IMR-90 (cell line): ENCODE results near the gene TAAR1. TPM values are rescaled to one million over a fixed set of nuclear protein-coding genes. Genes with fewer than 3 reads are reported as not detected.

Experiments
- ATAC-seq: fragments of 200-7000 bp; cut with Tn5 transposase; 2 replicates; pipeline ENCODE4 v1.9.1; 2020; ENCODE audit warnings: low read depth, mild to moderate bottlenecking, moderate library complexity
- BruUV-seq: library from RNA; stranded (reverse); fragments of 400-500 nt; replicated peaks from 2 replicates; lab custom pipeline; 2021; lab: Mats Ljungman, UMichigan
- CTCF ChIA-PET: fragments of 300-600 bp; formaldehyde crosslinking; extraction: SDS; loops from one replicate; lab custom pipeline; 2021; ENCODE audit warnings: antibody characterized with exemption; lab: Yijun Ruan, JAX
- POLR2A ChIA-PET: fragments of 300-600 bp; sonication (Branson Sonifier 250); formaldehyde crosslinking; loops from one replicate; lab custom pipeline; 2022; ENCODE audit warnings: antibody characterized with exemption; ENCODE audit not compliant: unreplicated experiment; lab: Charles Lee
- DNase-seq: peaks from one replicate; pipeline ENCODE4 v3.0.0; 2013
- H2AFZ ChIP-seq: replicated peaks from 2 replicates; pipeline ENCODE3; 2013; ENCODE audit warnings: low read length, mild to moderate bottlenecking; ENCODE audit not compliant: poor library complexity
- H2AK5ac ChIP-seq: 2 replicates; pipeline ENCODE4 v1.6.1; 2013; ENCODE audit warnings: low read depth, low read length, inconsistent platforms
- H2AK9ac ChIP-seq: replicated peaks from 2 replicates; pipeline ENCODE3; 2013; ENCODE audit warnings: mild to moderate bottlenecking, low read depth, low read length, moderate library complexity; ENCODE audit not compliant: poor library complexity
- H2BK120ac ChIP-seq: 2 replicates; pipeline ENCODE4 v1.6.1; 2013; ENCODE audit warnings: low read depth, low read length, inconsistent platforms
- H2BK15ac ChIP-seq: 3 replicates; pipeline ENCODE4 v1.6.1; 2013; ENCODE audit warnings: low read depth, low read length, inconsistent platforms
- H2BK20ac ChIP-seq: 2 replicates; pipeline ENCODE4 v1.6.1; 2013; ENCODE audit warnings: low read depth, mild to moderate bottlenecking, inconsistent platforms, low read length, moderate library complexity
- H2BK5ac ChIP-seq: 2 replicates; pipeline ENCODE4 v1.6.1; 2013; ENCODE audit warnings: mild to moderate bottlenecking, low read depth, low read length, inconsistent platforms; ENCODE audit not compliant: poor library complexity, severe bottlenecking
- H3K14ac ChIP-seq: replicated peaks from 2 replicates; pipeline ENCODE4 v1.6.1; 2013; ENCODE audit warnings: low read depth, low read length, inconsistent platforms
- H3K18ac ChIP-seq: 2 replicates; pipeline ENCODE4 v1.6.1; 2013; ENCODE audit warnings: low read depth, low read length, control low read depth
- H3K23ac ChIP-seq: 2 replicates; pipeline ENCODE4 v1.6.1; 2013; ENCODE audit warnings: low read depth, low read length, inconsistent platforms
- H3K27ac ChIP-seq: 2 replicates; pipeline ENCODE4 v1.5.1; 2013; ENCODE audit warnings: mild to moderate bottlenecking, control low read depth, low read length; ENCODE audit not compliant: insufficient read depth
- H3K27me3 ChIP-seq: 2 replicates; pipeline ENCODE4 v1.6.1; 2013; ENCODE audit warnings: low read length; ENCODE audit not compliant: control insufficient read depth, insufficient read depth
- H3K36me3 ChIP-seq: 2 replicates; pipeline ENCODE4 v1.6.1; 2013; ENCODE audit warnings: low read length, mixed read lengths; ENCODE audit not compliant: control insufficient read depth, insufficient read depth
- H3K4ac ChIP-seq: 2 replicates; pipeline ENCODE4 v1.6.1; 2013; ENCODE audit warnings: low read depth, low read length, inconsistent platforms
- H3K4me1 ChIP-seq: 2 replicates; pipeline ENCODE4 v1.6.1; 2013; ENCODE audit warnings: low read length, mixed read lengths; ENCODE audit not compliant: control insufficient read depth, insufficient read depth
- H3K4me2 ChIP-seq: 2 replicates; pipeline ENCODE4 v1.6.1; 2013; ENCODE audit warnings: low read depth, mild to moderate bottlenecking, control low read depth, low read length, moderate library complexity
- H3K4me3 ChIP-seq: 2 replicates; pipeline ENCODE4 v1.5.1; 2013; ENCODE audit warnings: low read depth, mild to moderate bottlenecking, control low read depth, low read length, moderate library complexity; ENCODE audit not compliant: insufficient read depth
- H3K56ac ChIP-seq: 2 replicates; pipeline ENCODE4 v1.6.1; 2013; ENCODE audit warnings: low read length, inconsistent platforms; ENCODE audit not compliant: insufficient read depth; ENCODE audit errors: extremely low read depth
- H3K79me1 ChIP-seq, 2 experiments: 2 replicates each; pipeline ENCODE4 v1.6.1; 2013; ENCODE audit warnings: low read length in 2 of 2, inconsistent platforms in 1 of 2, low read depth in 1 of 2
- H3K9ac ChIP-seq: 2 replicates; pipeline ENCODE4 v1.6.1; 2013; ENCODE audit warnings: low read depth, low read length, control low read depth
- H3K9me1 ChIP-seq: 2 replicates; pipeline ENCODE4 v1.6.1; 2013; ENCODE audit warnings: low read length, inconsistent platforms; ENCODE audit not compliant: insufficient read depth
- H3K9me3 ChIP-seq: 2 replicates; pipeline ENCODE4 v1.6.1; 2013; ENCODE audit warnings: low read length; ENCODE audit not compliant: control insufficient read depth, insufficient read depth
- H4K20me1 ChIP-seq: 2 replicates; pipeline ENCODE4 v1.6.1; 2013; ENCODE audit warnings: low read length, inconsistent platforms; ENCODE audit not compliant: insufficient read depth
- H4K5ac ChIP-seq: 2 replicates; pipeline ENCODE4 v1.6.1; 2013; ENCODE audit warnings: mild to moderate bottlenecking, low read depth, low read length, control low read depth
- H4K8ac ChIP-seq, 2 experiments: 2 replicates each; pipeline ENCODE4 v1.6.1; 2013; ENCODE audit warnings: low read depth in 2 of 2, low read length in 2 of 2, control low read depth in 1 of 2, inconsistent platforms in 1 of 2
- H4K91ac ChIP-seq: 2 replicates; pipeline ENCODE4 v1.6.1; 2013; ENCODE audit warnings: low read depth, low read length, inconsistent platforms; ENCODE audit not compliant: insufficient read depth
- FOS ChIP-seq: fragments of 150-350 bp; IDR thresholded peaks from 2 replicates; pipeline ENCODE4 v1.6.1; 2016; ENCODE audit warnings: low read depth, low read length
- MAFK ChIP-seq: IDR thresholded peaks from 2 replicates; pipeline ENCODE4 v1.6.1; 2012; ENCODE audit warnings: low read depth, low read length, improper control_type of control experiment
- WGBS, 2 experiments: methylation state at CpG; one replicate each; pipeline versions ENCODE4 v1.1.5 to v1.1.7; 2013; ENCODE audit warnings: missing lambda C conversion rate in 2 of 2; ENCODE audit not compliant: insufficient read length in 1 of 2; ENCODE audit errors: extremely low coverage in 2 of 2; 5-methylcytosine and 5-hydroxymethylcytosine counted together
- dilution Hi-C: fragments of 300-500 bp; cut with HindIII; formaldehyde crosslinking; loops from one replicate; pipeline ENCODE4 v1.14.3; 2018; ENCODE audit warnings: low sequenced_read_pairs; ENCODE audit not compliant: unreplicated experiment
- in situ Hi-C: fragments of 300-500 bp; cut with MboI; formaldehyde crosslinking; loops from 3 replicates; pipeline ENCODE4 v1.14.3; 2019; ENCODE audit warnings: low sequenced_read_pairs, inconsistent platforms, mixed read lengths
- intact Hi-C: fragments of 100-400 bp; cut with micrococcal nuclease; formaldehyde crosslinking; loops from 2 replicates; pipeline ENCODE4 v1.10.0; 2022
- polyA plus RNA-seq, 3 experiments: library from polyadenylated mRNA; depleted of rRNA; stranded (reverse); fragments of >200 nt; gene quantifications; 2 replicates each; pipeline ENCODE4 v1.2.3, GENCODE V29; 2012; ENCODE audit warnings: low replicate concordance in 1 of 3
- total RNA-seq: library from RNA; depleted of rRNA; stranded (reverse); fragments of >200 nt; gene quantifications from 2 replicates; pipeline ENCODE4 v1.2.3, GENCODE V29; 2012

The TAAR1 gene
- total and polyA plus RNA-seq, 2 of the 4 experiments (the other 2 are of a cell fraction), result not detected

DNA sequence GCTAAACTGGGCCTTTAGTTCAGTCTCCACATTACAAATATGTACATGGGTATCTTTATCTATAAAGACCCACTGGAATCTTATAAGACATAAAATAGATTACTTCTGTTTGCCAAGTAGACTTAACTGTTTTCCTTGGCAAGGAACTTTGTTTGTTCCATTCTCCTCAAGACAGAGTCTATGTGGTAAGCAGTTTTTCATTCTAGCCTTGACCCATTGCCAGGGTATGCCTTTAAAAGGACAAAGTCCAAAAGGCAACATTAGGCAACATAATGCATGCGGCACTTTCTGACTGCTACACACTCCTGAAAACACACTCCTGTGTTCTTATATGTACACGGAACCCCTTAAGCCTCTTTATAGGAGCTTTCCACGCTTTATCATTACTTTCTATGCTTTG is 34.5 kb upstream of the TAAR1 start:
- dilution Hi-C loops, result no loop called here
- ATAC-seq, result no peak
- no TSS peak for BruUV-seq

More for the DNA sequence above, 34.5 kb upstream of the TAAR1 start:
- Histone ChIP-seq H3K9ac (no peak overlapping the region), H3K4me1 (no peaks in the 10 kb centered on the region), H3K56ac (no peak overlapping the region), H2BK15ac (no peak overlapping the region), H4K91ac (no peak overlapping the region), H2AK9ac (no peak overlapping the region), H2AK5ac (no peak overlapping the region), H2BK20ac (no peak overlapping the region), H4K20me1 (no peaks in the 10 kb centered on the region), H3K4me3 (no peak overlapping the region), H2BK5ac (no peak overlapping the region), H3K14ac (no peak overlapping the region), H4K5ac (no peak overlapping the region), H3K27me3 (peaks cover 2% of the 10 kb centered on the region; the same call in 1 of the 2 replicates), H2BK120ac (no peak overlapping the region), H2AFZ (no peak overlapping the region), H3K9me1 (no peaks in the 10 kb centered on the region), H3K36me3 (no peaks in the 10 kb centered on the region), H4K8ac (no peak overlapping the region), H3K27ac (no peak overlapping the region), H3K9me3 (0 out of 2 replicates have a peak, but pooled peaks cover 3% of the 10 kb centered on the region), H3K4me2 (no peak overlapping the region), H3K79me1 (no peaks in the 10 kb centered on the region), H3K4ac (no peak overlapping the region), H3K18ac (no peak overlapping the region), H3K23ac (no peak overlapping the region)
- intact Hi-C loops (no loop called here), in situ Hi-C loops (no loop called here)
- POLR2A ChIA-PET, result no interaction called here
- CTCF ChIA-PET, result interaction anchor here (0.8 to 1.5 kb wide), 2 partner anchors 19 to 69 kb away, joined by 3 read pairs; no protein-coding TSS in a partner anchor
- no CpG with 5 or more reads among the region's 3 CpGs for WGBS, 2 experiments
- TF ChIP-seq MAFK (no peak), FOS (no peak)
- peak; percentile 16 for DNase-seq
